HG03575 (cell line): ENCODE measurements around the gene HAL.

Source experiments
- ATAC-seq: cut with Tn5 transposase; IDR thresholded peaks from one replicate; pipeline ENCODE4 v1.9.1; 2021; ENCODE audit not compliant: unreplicated experiment, insufficient number of reproducible peaks, low FRiP score; ENCODE audit errors: extremely low read depth

HAL gene

GRCh38 chr12:96015672-96016071 lies 19.5 kb upstream of the HAL start:
- ATAC-seq, result no peak

- no peak for ATAC-seq
Measured at GRCh38 chr12:96014943-96015599, 18.9 kb upstream of the HAL start.

- no peak for ATAC-seq
Measured at GRCh38 chr12:96007729-96008128, 11.6 kb upstream of the HAL start.

- no peak for ATAC-seq
Measured at GRCh38 chr12:96006727-96007126, 10.6 kb upstream of the HAL start.

GRCh38 chr12:96000858-96001257 lies 4.7 kb upstream of the HAL start:
- no peak for ATAC-seq

GRCh38 chr12:95999484-95999883 lies 3.3 kb upstream of the HAL start:
- no peak for ATAC-seq

- ATAC-seq, result peak; percentile 88
Measured at GRCh38 chr12:95998611-95999286, 2.6 kb upstream of the HAL start.

- ATAC-seq, result no peak
Measured at GRCh38 chr12:95997911-95998510, 1.9 kb upstream of the HAL start.

- ATAC-seq, result no peak
Measured at GRCh38 chr12:95997276-95997675, 1.1 kb upstream of the HAL start.

GRCh38 chr12:95995238-95996031 lies 709 bp downstream of the HAL start:
- no peak for ATAC-seq

GRCh38 chr12:95994476-95994875 lies 1.7 kb downstream of the HAL start:
- ATAC-seq, result no peak

- no peak for ATAC-seq
Measured at GRCh38 chr12:95993907-95994306, 2.2 kb downstream of the HAL start.

- no peak for ATAC-seq
Measured at GRCh38 chr12:95990136-95990535, 6.0 kb downstream of the HAL start.

- ATAC-seq, result no peak
Measured at GRCh38 chr12:95989504-95990123, 6.5 kb downstream of the HAL start.

- no peak for ATAC-seq
Measured at GRCh38 chr12:95988506-95989275, 7.5 kb downstream of the HAL start.

GRCh38 chr12:95986635-95987570 lies 9.2 kb downstream of the HAL start:
- ATAC-seq, result no peak

- no peak for ATAC-seq
Measured at GRCh38 chr12:95984682-95985081, 11.5 kb downstream of the HAL start.

- ATAC-seq, result no peak
Measured at GRCh38 chr12:95982602-95983001, 13.5 kb downstream of the HAL start.
